Fibroblast of skin of left biceps (primary cell): ENCODE data around the gene ANK3.

Source experiments
- DNase-seq, 2 experiments: peaks; one replicate each; pipeline ENCODE4 v3.0.0-alpha.2; 2013; ENCODE audit warnings: low read depth in 2 of 2

ANK3 gene

GRCh38 chr10:60389413-60390025, at the start of gene ANK3:
Gene ANK3 (minus strand): TSS chr10:60389875. CDS start chr10:60389538, 337 bp downstream.
- DNase-seq = no peak

- DNase-seq = peak in 1 of 2 experiments; percentile 35
Observed at GRCh38 chr10:60434418-60435046, 44.9 kb upstream of the ANK3 start.

- peak; percentile 75 to 82 for DNase-seq
Observed at GRCh38 chr10:60433684-60434083, 44.0 kb upstream of the ANK3 start.

- DNase-seq = no peak
Observed at GRCh38 chr10:60430836-60431597, 41.3 kb upstream of the ANK3 start.

GRCh38 chr10:60430017-60430416, 40.3 kb upstream of the ANK3 start:
- DNase-seq = peak; percentile 62

GRCh38 chr10:60429084-60429849, 39.6 kb upstream of the ANK3 start:
- DNase-seq = no peak

GRCh38 chr10:60428387-60428737, 38.7 kb upstream of the ANK3 start:
- no peak for DNase-seq

- no peak for DNase-seq
Observed at GRCh38 chr10:60427709-60428386, 38.2 kb upstream of the ANK3 start.

GRCh38 chr10:60427148-60427547, 37.5 kb upstream of the ANK3 start:
- no peak for DNase-seq

GRCh38 chr10:60426425-60426824, 36.8 kb upstream of the ANK3 start:
- DNase-seq = peak; percentile 77

- no peak for DNase-seq
Observed at GRCh38 chr10:60425392-60426110, 35.9 kb upstream of the ANK3 start.

- no peak for DNase-seq
Observed at GRCh38 chr10:60424971-60425370, 35.3 kb upstream of the ANK3 start.

- no peak for DNase-seq
Observed at GRCh38 chr10:60423920-60424319, 34.2 kb upstream of the ANK3 start.

- DNase-seq = no peak
Observed at GRCh38 chr10:60422809-60423208, 33.1 kb upstream of the ANK3 start.

- DNase-seq = no peak
Observed at GRCh38 chr10:60420991-60421894, 31.6 kb upstream of the ANK3 start.

- DNase-seq = no peak
Observed at GRCh38 chr10:60419249-60419648, 29.6 kb upstream of the ANK3 start.

- no peak for DNase-seq
Observed at GRCh38 chr10:60417901-60418300, 28.2 kb upstream of the ANK3 start.

- no peak for DNase-seq
Observed at GRCh38 chr10:60417024-60417423, 27.3 kb upstream of the ANK3 start.

- DNase-seq = peak; percentile 63 to 70
Observed at GRCh38 chr10:60414877-60415585, 25.4 kb upstream of the ANK3 start.
